Spleen (tissue), 7 donors: Measurements from ENCODE around the gene CNTN5.

ENCODE experiments used
- POLR2A ChIP-seq, 3 donors: fragments of 450-650 bp; IDR thresholded peaks; one replicate each; pipeline ENCODE4 v1.5.1; 2017; ENCODE audit warnings: antibody characterized with exemption in 3 of 3, mild to moderate bottlenecking in 1 of 3
- POLR2AphosphoS5 ChIP-seq, 3 donors: sonication (generic); formaldehyde crosslinking; IDR thresholded peaks; one replicate each; pipeline ENCODE4 v1.5.1; 2017; ENCODE audit warnings: antibody characterized with exemption in 3 of 3
- TF ChIP-seq, protein P1 (sequence below), 11 experiments: fragments of 200-600 bp in 7 of 11; fragments of 450-650 bp in 4 of 11; sonication (generic) in 4 of 11; IDR thresholded peaks in 8 of 11; conservative IDR thresholded peaks in 3 of 11; 1 replicate in 7 of 11; 2 replicates in 4 of 11; pipeline versions ENCODE4 v1.4.0 to v1.8.0; 2016 to 2021; ENCODE audit warnings: antibody characterized with exemption in 11 of 11, inconsistent platforms in 4 of 11, mild to moderate bottlenecking in 1 of 11
- donor health status: DM: no; HTN: no; CAD: no; lungs with moderate emphysema.
- donor health status: DM: no; HTN: no; CAD: no.
- donor health status: DM: no; HTN: no; CAD: no.

DNA sequence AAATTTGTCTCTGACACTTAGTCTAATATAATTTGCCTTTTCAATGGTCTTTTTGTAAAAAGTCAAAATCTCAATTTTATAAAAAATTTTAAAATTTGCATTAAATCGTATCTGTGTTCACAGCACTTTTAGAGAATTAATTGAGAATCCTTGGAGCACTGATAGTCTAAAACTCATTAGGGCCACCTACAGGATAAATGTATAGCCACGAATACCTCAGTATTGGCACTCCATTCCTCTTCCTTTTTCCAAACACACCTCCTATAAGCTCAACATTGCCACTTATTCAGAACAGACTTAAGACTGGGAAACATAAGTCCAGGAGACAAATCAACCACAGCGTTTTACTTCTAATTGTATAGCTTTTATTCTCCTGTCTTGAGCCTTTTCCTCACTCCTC lies 890.4 kb downstream of the CNTN5 start:
- TF ChIP-seq, protein P1, sequence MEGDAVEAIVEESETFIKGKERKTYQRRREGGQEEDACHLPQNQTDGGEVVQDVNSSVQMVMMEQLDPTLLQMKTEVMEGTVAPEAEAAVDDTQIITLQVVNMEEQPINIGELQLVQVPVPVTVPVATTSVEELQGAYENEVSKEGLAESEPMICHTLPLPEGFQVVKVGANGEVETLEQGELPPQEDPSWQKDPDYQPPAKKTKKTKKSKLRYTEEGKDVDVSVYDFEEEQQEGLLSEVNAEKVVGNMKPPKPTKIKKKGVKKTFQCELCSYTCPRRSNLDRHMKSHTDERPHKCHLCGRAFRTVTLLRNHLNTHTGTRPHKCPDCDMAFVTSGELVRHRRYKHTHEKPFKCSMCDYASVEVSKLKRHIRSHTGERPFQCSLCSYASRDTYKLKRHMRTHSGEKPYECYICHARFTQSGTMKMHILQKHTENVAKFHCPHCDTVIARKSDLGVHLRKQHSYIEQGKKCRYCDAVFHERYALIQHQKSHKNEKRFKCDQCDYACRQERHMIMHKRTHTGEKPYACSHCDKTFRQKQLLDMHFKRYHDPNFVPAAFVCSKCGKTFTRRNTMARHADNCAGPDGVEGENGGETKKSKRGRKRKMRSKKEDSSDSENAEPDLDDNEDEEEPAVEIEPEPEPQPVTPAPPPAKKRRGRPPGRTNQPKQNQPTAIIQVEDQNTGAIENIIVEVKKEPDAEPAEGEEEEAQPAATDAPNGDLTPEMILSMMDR (IDR thresholded peaks at IDR 0.05 in 8 of 11, conservative IDR thresholded peaks at IDR 0.05 in 3 of 11): no peak
- no peak for TF ChIP-seq POLR2AphosphoS5 (IDR thresholded peaks at IDR 0.05)
- no peak for TF ChIP-seq POLR2A (IDR thresholded peaks at IDR 0.05)
